Trophoblast cell (in vitro differentiated cells and primary cell): Measurements from ENCODE around the gene ATP9B.

Experiments used
- DNase-seq, 2 donors: peaks; one replicate each; pipeline ENCODE4 v3.0.0-alpha.2; 2016
- H2AFZ ChIP-seq: 2 replicates; pipeline ENCODE4 v1.6.1; 2013; ENCODE audit warnings: low read length, moderate library complexity, mild to moderate bottlenecking; ENCODE audit not compliant: insufficient read depth, poor library complexity
- H2AK5ac ChIP-seq: 2 replicates; pipeline ENCODE4 v1.6.1; 2013; ENCODE audit warnings: mild to moderate bottlenecking, low read length
- H2BK120ac ChIP-seq: 2 replicates; pipeline ENCODE4 v1.6.1; 2013; ENCODE audit warnings: low read length, mild to moderate bottlenecking, moderate library complexity; ENCODE audit not compliant: insufficient read depth, poor library complexity
- H2BK12ac ChIP-seq: 2 replicates; pipeline ENCODE4 v1.6.1; 2013; ENCODE audit warnings: mild to moderate bottlenecking, low read length, moderate library complexity
- H2BK5ac ChIP-seq: 2 replicates; pipeline ENCODE4 v1.6.1; 2013; ENCODE audit warnings: low read length, low read depth, moderate library complexity, mild to moderate bottlenecking; ENCODE audit not compliant: poor library complexity
- H3K14ac ChIP-seq: 2 replicates; pipeline ENCODE4 v1.6.1; 2013; ENCODE audit warnings: mild to moderate bottlenecking, low read length
- H3K18ac ChIP-seq: 2 replicates; pipeline ENCODE4 v1.6.1; 2013; ENCODE audit warnings: mild to moderate bottlenecking, low read length
- H3K23ac ChIP-seq: 2 replicates; pipeline ENCODE4 v1.6.1; 2013; ENCODE audit warnings: low read length
- H3K27ac ChIP-seq: 2 replicates; pipeline ENCODE4 v1.5.1; 2013; ENCODE audit warnings: low read depth, mild to moderate bottlenecking, inconsistent platforms, low read length, moderate library complexity
- H3K27me3 ChIP-seq: 2 replicates; pipeline ENCODE4 v1.6.1; 2013; ENCODE audit warnings: inconsistent platforms, mild to moderate bottlenecking, low read length, moderate library complexity; ENCODE audit not compliant: insufficient read depth
- H3K36me3 ChIP-seq, 2 experiments: 1 replicate in 1 of 2; 2 replicates in 1 of 2; pipeline ENCODE4 v1.6.1; 2013; ENCODE audit warnings: low read length in 2 of 2, mild to moderate bottlenecking in 2 of 2, moderate library complexity in 1 of 2; ENCODE audit not compliant: insufficient read depth in 2 of 2, control insufficient read depth in 1 of 2
- H3K4ac ChIP-seq: 2 replicates; pipeline ENCODE4 v1.6.1; 2013; ENCODE audit warnings: low read depth, mild to moderate bottlenecking, low read length, moderate library complexity
- H3K4me1 ChIP-seq, 2 experiments: 1 replicate in 1 of 2; 2 replicates in 1 of 2; pipeline ENCODE4 v1.6.1; 2013; ENCODE audit warnings: low read length in 2 of 2, mild to moderate bottlenecking in 2 of 2, moderate library complexity in 1 of 2; ENCODE audit not compliant: insufficient read depth in 2 of 2, control insufficient read depth in 1 of 2
- H3K4me2 ChIP-seq: 2 replicates; pipeline ENCODE4 v1.6.1; 2013; ENCODE audit warnings: inconsistent platforms, mild to moderate bottlenecking, low read length, moderate library complexity
- H3K4me3 ChIP-seq: 2 replicates; pipeline ENCODE4 v1.5.1; 2013; ENCODE audit warnings: mild to moderate bottlenecking, low read depth, low read length, inconsistent platforms
- H3K79me1 ChIP-seq: one replicate; pipeline ENCODE4 v1.6.1; 2013; ENCODE audit warnings: low read length
- H3K79me2 ChIP-seq: 2 replicates; pipeline ENCODE4 v1.6.1; 2013; ENCODE audit warnings: low read length, mild to moderate bottlenecking; ENCODE audit not compliant: control insufficient read depth, insufficient read depth, poor library complexity
- H3K9ac ChIP-seq: 2 replicates; pipeline ENCODE4 v1.6.1; 2013; ENCODE audit warnings: mild to moderate bottlenecking, low read length
- H3K9me3 ChIP-seq: 2 replicates; pipeline ENCODE4 v1.6.1; 2013; ENCODE audit warnings: low read depth, mild to moderate bottlenecking, control low read depth, inconsistent platforms, low read length; ENCODE audit not compliant: insufficient read depth
- H4K12ac ChIP-seq: 2 replicates; pipeline ENCODE4 v1.6.1; 2013; ENCODE audit warnings: low read depth, mild to moderate bottlenecking, low read length, moderate library complexity
- H4K8ac ChIP-seq: 2 replicates; pipeline ENCODE4 v1.6.1; 2013; ENCODE audit warnings: low read depth, mild to moderate bottlenecking, low read length, moderate library complexity
- H4K91ac ChIP-seq: one replicate; pipeline ENCODE4 v1.6.1; 2013; ENCODE audit warnings: low read depth, mild to moderate bottlenecking, low read length, moderate library complexity
- WGBS: extraction: QIAGEN DNeasy Blood & Tissue Kit; methylation state at CpG from one replicate; pipeline ENCODE4 v1.1.7; 2013; ENCODE audit warnings: missing lambda C conversion rate; ENCODE audit not compliant: insufficient read length, insufficient coverage; ENCODE audit errors: extremely low coverage; 5-methylcytosine and 5-hydroxymethylcytosine counted together

ATP9B gene

GRCh38 chr18:79403723-79404566 lies 334.8 kb downstream of the ATP9B start:
- Histone ChIP-seq H3K27me3 (peaks cover 10% of the 10 kb centered on the region), H3K79me2 (peaks cover 1% of the 10 kb centered on the region), H3K79me1 (no peaks in the 10 kb centered on the region), H3K9me3 (no peaks in the 10 kb centered on the region), H2AFZ (no peak overlapping the region), H3K36me3 (no peaks in the 10 kb centered on the region), H3K4ac (no peak overlapping the region), H3K4me3 (no peak overlapping the region), H3K23ac (no peak overlapping the region), H4K12ac (no peak overlapping the region), H3K9ac (no peak overlapping the region), H2BK12ac (no peak overlapping the region), H3K14ac (no peak overlapping the region), H2BK5ac (no peak overlapping the region), H2BK120ac (no peak overlapping the region), H3K4me2 (no peak overlapping the region), H4K8ac (no peak overlapping the region), H4K91ac (no peak overlapping the region), H3K4me1 (peaks cover 3 to 11% of the 10 kb centered on the region in 2 experiments), H3K27ac (no peak overlapping the region), H3K18ac (no peak overlapping the region), H2AK5ac (no peak overlapping the region)
- WGBS, result no CpG with 5 or more reads among the region's 31 CpGs
- peak in 1 of 2 donors; percentile 61 for DNase-seq

GRCh38 chr18:79404567-79404910 lies 335.3 kb downstream of the ATP9B start:
- Histone ChIP-seq H3K18ac (no peak overlapping the region), H3K23ac (no peak overlapping the region), H3K9ac (no peak overlapping the region), H3K4me1 (peaks cover 3 to 7% of the 10 kb centered on the region in 2 experiments), H4K12ac (no peak overlapping the region), H3K36me3 (no peaks in the 10 kb centered on the region), H2BK12ac (no peak overlapping the region), H3K27ac (no peak overlapping the region), H3K4me2 (no peak overlapping the region), H3K79me2 (peaks cover 1% of the 10 kb centered on the region), H3K4ac (no peak overlapping the region), H3K27me3 (peaks cover 4% of the 10 kb centered on the region), H2AK5ac (no peak overlapping the region), H3K14ac (no peak overlapping the region), H2AFZ (no peak overlapping the region), H2BK120ac (no peak overlapping the region), H2BK5ac (no peak overlapping the region), H4K91ac (no peak overlapping the region), H3K4me3 (no peak overlapping the region), H4K8ac (no peak overlapping the region), H3K79me1 (no peaks in the 10 kb centered on the region), H3K9me3 (no peaks in the 10 kb centered on the region)
- WGBS, result no CpG with 5 or more reads among the region's 12 CpGs
- DNase-seq, result no peak

- Histone ChIP-seq H3K79me2 (no peaks in the 10 kb centered on the region), H3K18ac (no peak overlapping the region), H3K9me3 (no peaks in the 10 kb centered on the region), H3K27me3 (no peaks in the 10 kb centered on the region), H2BK120ac (no peak overlapping the region), H3K9ac (no peak overlapping the region), H3K14ac (no peak overlapping the region), H2AFZ (no peak overlapping the region), H2BK12ac (no peak overlapping the region), H3K79me1 (no peaks in the 10 kb centered on the region), H3K27ac (no peak overlapping the region), H3K4me3 (no peak overlapping the region), H4K91ac (no peak overlapping the region), H3K4me2 (no peak overlapping the region), H3K36me3 (no peaks in the 10 kb centered on the region), H4K8ac (no peak overlapping the region), H3K4me1 (peaks cover 3 to 5% of the 10 kb centered on the region in 2 experiments), H2AK5ac (no peak overlapping the region), H4K12ac (no peak overlapping the region), H2BK5ac (no peak overlapping the region), H3K23ac (no peak overlapping the region), H3K4ac (no peak overlapping the region)
- no CpG with 5 or more reads among the region's 23 CpGs for WGBS
- DNase-seq, result no peak
Measured at GRCh38 chr18:79405019-79405780, 336.0 kb downstream of the ATP9B start.

- no peak overlapping the region for H3K9ac ChIP-seq
- no peak overlapping the region for H2AK5ac ChIP-seq
- H4K8ac ChIP-seq, result no peak overlapping the region
- no peak overlapping the region for H3K18ac ChIP-seq
- peaks cover 2% of the 10 kb centered on the region for H3K9me3 ChIP-seq
- no peak for DNase-seq
- H2AFZ ChIP-seq, result no peak overlapping the region
- H3K27me3 ChIP-seq, result no peaks in the 10 kb centered on the region
- no CpG with 5 or more reads among the region's 27 CpGs for WGBS
- H3K23ac ChIP-seq, result no peak overlapping the region
- H3K4me2 ChIP-seq, result no peak overlapping the region
- no peak overlapping the region for H2BK120ac ChIP-seq
- no peaks in the 10 kb centered on the region for H3K79me1 ChIP-seq
- no peak overlapping the region for H3K27ac ChIP-seq
- peaks cover 2 to 4% of the 10 kb centered on the region in 2 experiments for H3K36me3 ChIP-seq
- H2BK12ac ChIP-seq, result no peak overlapping the region
- no peak overlapping the region for H2BK5ac ChIP-seq
- H4K12ac ChIP-seq, result no peak overlapping the region
- peaks cover 3 to 5% of the 10 kb centered on the region in 2 experiments for H3K4me1 ChIP-seq
- H3K4ac ChIP-seq, result no peak overlapping the region
- H4K91ac ChIP-seq, result no peak overlapping the region
- no peak overlapping the region for H3K14ac ChIP-seq
- no peaks in the 10 kb centered on the region for H3K79me2 ChIP-seq
- no peak overlapping the region for H3K4me3 ChIP-seq
Measured at GRCh38 chr18:79405781-79406575, 336.8 kb downstream of the ATP9B start.
